GM10266 (cell line): ENCODE results near the gene UNC80.
"Not testable (repeated sequence)": the region's sequence is repeated elsewhere in the genome, so short reads cannot be mapped to it uniquely, and the experiment has no call there.

Experiments used
- DNase-seq: peaks from one replicate; pipeline ENCODE4 v3.0.0; 2012; ENCODE audit errors: extremely low spot score
- CTCF ChIP-seq: IDR thresholded peaks from 2 replicates; pipeline ENCODE4 v1.5.1; 2012; ENCODE audit warnings: mild to moderate bottlenecking, low read depth; ENCODE audit not compliant: control insufficient read depth, insufficient read depth; ENCODE audit errors: missing control alignments

UNC80 gene

GRCh38 chr2:209787416-209787815 is 15.8 kb downstream of the UNC80 start:
- no peak for TF ChIP-seq CTCF
- no peak for DNase-seq

DNA sequence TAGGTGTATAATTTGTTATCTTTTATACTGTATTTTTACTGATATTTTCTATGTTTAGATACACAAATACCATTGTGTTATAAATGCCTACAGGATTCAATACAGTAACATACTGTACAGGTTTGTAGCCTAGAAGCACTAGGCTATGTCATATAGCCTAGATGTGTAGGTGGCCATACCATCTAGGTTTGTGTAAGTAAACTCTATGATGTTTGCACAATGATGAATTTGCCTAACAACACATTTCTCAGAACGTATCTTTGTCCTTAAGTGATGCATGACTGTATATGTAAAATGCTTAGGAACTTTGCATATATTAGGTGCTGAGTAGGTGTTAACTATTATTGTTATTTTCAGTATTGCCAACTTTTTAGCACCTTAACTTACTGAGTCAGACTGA is 17.3 kb downstream of the UNC80 start:
- DNase-seq, result no peak
- TF ChIP-seq CTCF, result no peak

- TF ChIP-seq CTCF, result no peak
- no peak for DNase-seq
Observed at GRCh38 chr2:209790066-209790728, 18.6 kb downstream of the UNC80 start.

DNA sequence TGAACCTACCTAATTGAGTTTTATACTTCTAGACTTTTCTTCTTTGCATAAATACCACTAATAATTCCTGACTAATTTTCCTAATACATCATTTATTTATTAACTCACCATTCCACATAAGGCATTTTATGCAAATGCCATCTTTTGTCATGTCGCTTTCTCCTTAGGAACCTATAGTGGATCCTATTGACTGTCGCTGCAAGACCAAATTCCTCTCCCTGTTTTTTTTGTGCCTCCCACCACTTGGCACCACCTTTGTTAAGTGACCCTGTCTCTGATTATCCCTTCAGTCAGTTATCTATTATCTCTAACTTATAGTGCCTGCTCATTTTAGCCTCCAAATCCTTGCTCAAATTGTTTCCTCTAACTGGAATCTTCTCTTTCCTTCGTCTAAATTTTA is 19.5 kb downstream of the UNC80 start:
- TF ChIP-seq CTCF, result no peak
- DNase-seq, result no peak

GRCh38 chr2:209795425-209795824 is 23.8 kb downstream of the UNC80 start:
- not testable (repeated sequence) for DNase-seq

DNA sequence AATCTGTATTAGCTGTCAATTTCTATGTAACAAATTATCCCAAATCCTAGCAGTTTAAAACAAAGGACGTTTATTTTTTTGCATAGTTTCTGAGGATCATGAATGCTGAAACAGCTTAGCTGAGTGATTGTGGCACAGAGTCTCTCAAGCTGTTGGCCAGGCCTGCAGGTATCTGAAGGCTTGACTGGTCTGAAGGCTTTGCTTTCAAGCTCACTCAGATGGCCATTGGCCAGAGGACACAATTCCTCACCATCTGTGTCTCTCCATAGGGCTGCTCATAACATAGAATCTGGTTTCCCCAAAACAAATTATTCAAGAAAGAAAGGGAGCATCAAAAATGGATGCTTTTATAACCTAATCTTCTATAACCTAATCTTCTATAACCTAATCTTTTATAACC is 33.7 kb downstream of the UNC80 start:
- no peak for DNase-seq
- no peak for TF ChIP-seq CTCF

- no peak for DNase-seq
- no peak for TF ChIP-seq CTCF
Observed at GRCh38 chr2:209806318-209806717, 34.7 kb downstream of the UNC80 start.

DNA sequence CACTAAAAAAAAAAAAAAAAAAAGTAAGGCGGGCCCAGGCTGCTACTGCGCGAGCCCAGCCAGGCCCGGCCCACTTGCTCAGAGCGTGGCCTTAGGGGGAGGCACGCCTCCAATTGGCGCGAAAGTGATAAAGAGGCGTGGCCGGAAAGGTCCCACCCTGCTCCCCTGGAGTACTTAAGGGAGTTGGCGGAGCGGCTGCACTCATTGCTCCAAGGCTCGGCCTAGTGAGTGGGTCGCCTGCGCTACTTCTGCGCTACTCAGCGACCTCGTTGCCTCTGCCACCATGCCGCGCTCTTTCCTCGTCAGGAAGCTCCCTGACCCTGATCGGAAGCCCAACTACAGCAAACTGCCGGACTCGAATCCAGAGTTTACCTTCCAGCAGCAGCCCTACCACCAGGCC is 36.9 kb downstream of the UNC80 start:
- no peak for TF ChIP-seq CTCF
- no peak for DNase-seq
